A204.1 (cell line): ENCODE data around the gene TCF7.

Source experiments
- FAIRE-seq: peaks from 2 replicates; lab custom pipeline; 2012; peaks lifted over from hg19 to GRCh38; lab: Jason Lieb, UNC

The TCF7 gene

DNA sequence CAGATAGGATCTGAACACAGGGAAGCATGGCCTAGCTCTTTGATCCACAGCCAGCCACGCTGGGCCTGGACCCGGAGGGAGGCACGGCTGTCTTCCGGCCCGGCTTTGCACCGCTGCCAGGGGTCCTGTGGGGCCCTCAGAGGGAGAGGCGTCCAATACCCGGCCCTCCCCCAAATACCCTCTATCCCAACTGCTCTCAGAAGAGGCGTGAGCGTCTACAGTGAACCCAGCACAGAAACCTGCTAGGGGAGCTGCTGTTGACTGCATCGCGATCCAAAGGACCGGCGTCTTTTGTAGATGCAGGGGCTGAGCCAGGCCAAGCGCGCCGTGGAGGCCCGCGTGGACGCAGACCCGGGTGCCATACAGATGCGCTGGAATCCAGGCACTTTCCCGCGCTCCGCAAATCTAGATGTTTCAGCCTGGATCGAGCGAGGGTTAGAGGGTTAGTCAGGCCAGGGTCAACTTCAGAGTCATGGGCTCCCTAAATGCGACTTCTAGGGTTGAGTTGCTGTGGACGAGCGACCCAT, 1.1 kb upstream of the TCF7 start:
- no peak for FAIRE-seq

- FAIRE-seq: no peak
These were observed 665 bp downstream of the TCF7 start for GRCh38 chr5:134114886-134115805.

DNA sequence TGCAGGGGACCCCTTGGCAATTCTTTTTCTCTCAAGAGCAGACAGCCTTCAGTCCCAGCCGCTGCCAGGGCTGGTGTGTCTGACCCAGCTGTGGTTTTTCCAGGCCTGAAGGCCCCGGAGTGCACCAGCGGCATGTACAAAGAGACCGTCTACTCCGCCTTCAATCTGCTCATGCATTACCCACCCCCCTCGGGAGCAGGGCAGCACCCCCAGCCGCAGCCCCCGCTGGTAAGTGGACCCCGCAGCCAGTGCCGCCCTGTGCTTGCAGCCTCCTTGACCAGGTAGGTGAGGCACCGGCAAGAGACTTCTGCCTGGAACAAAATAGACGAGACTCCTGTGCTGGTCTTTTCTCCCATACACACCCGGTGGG, 1.3 kb downstream of the TCF7 start:
- no peak for FAIRE-seq

GRCh38 chr5:134116286-134116685, 1.8 kb downstream of the TCF7 start:
- FAIRE-seq: no peak

GRCh38 chr5:134116789-134117761, 2.6 kb downstream of the TCF7 start:
- no peak for FAIRE-seq

DNA sequence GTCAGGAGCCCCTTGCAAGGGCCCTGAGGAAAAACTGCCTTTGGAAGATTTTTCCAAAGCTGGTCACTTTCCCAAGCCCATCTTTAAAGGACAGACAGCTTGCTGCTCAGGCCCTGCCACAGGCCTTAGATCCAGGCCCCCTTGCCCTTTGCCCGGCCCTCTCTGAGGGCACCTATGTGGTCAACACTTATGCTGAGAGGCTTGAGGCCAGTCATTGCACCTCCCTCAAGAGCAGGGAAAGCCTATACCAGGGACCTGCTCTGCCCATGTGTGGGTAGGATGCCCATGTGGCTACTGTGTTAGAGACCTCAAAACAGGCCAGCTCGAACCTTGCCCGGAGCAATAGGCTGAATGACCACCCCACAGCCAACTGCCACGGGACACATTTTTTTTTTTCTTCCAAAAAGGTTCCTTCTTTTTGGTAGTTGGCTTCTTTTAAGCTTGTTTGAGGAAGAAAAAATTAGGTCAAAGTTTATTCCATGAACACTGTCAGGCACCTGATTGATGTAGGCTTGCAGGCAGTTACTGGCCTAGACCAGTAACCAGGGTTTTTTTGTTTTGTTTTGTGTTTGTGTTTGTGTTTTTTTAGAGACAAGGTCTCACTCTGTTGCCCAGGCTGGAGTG, 3.8 kb downstream of the TCF7 start:
- FAIRE-seq: no peak

GRCh38 chr5:134119720-134120119, 5.2 kb downstream of the TCF7 start:
- FAIRE-seq: no peak

DNA sequence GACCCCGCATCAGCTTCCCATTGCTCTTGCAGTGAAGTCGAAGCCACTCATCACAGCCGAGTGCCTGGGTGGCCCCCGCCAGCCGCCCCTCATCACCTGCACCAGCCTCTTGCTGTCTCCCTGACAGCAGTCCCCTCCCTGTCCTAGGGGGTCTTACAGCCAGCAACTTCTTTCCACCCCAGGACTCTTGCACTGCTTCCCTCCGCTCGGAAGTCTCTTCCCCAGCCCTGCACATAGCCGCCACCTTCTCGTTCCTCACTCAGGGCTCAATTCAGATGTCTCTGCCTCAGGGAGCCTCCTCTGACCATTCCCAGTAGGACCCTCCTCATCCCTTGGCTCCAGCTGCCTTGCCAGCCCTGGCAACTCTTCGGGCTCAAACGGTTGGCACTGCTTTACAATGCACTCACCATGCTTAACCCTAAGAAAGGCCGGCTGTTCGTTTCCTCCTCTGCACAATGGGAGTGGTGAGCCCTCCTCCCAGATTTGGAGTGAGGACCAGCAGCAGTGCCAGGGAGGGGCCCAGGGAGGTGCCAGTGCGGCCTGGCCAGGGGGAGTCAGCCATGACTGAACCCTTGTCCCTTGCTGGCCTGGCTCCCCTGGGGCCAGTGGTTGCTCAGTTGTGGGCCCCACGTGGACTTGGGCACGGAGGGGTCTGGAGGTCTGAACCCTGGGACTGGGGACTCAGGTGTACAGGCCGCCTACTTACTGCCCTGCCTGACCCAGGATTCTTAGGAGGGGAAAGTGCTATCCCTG, 6.1 kb downstream of the TCF7 start:
- FAIRE-seq: no peak

GRCh38 chr5:134122530-134122929, 8.0 kb downstream of the TCF7 start:
- no peak for FAIRE-seq

- no peak for FAIRE-seq
These were observed 8.9 kb downstream of the TCF7 start for GRCh38 chr5:134123360-134123759.

DNA sequence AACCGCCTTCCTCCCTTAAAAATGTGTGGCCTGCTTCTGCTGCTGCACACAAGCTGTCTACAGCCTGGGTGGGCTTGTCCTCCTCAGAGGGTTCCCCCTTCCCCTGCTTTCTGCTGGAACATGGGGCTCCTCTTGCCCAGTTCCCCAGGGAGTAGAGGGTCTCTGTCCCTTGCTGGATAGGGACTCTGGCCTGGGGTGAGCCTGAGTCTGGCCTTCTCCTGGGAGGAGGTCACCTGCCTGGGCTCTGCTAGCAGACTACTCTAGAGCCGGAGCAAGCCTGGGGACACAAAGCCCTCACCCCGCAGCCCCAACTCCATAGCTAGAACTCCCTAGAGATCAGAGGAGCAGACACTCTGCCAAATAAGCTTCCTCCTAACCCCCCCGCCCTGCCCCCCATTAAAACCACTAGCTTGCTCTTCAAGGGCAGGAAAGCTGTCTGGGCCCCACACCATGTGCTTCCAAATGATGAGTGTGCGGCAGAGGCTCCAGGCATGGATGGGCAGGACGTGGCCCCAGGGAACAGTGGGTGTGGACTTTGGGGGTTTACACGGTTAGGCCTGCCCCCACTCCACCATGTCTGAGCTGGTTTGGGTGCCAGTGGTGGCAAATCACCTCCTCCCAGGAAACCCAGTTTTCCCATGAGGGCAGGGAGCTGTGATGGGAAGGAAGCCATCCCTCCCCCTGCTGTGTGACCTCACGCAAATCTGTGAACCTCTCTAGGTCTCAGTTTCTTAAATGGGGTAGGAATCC, 10.0 kb downstream of the TCF7 start:
- no peak for FAIRE-seq

DNA sequence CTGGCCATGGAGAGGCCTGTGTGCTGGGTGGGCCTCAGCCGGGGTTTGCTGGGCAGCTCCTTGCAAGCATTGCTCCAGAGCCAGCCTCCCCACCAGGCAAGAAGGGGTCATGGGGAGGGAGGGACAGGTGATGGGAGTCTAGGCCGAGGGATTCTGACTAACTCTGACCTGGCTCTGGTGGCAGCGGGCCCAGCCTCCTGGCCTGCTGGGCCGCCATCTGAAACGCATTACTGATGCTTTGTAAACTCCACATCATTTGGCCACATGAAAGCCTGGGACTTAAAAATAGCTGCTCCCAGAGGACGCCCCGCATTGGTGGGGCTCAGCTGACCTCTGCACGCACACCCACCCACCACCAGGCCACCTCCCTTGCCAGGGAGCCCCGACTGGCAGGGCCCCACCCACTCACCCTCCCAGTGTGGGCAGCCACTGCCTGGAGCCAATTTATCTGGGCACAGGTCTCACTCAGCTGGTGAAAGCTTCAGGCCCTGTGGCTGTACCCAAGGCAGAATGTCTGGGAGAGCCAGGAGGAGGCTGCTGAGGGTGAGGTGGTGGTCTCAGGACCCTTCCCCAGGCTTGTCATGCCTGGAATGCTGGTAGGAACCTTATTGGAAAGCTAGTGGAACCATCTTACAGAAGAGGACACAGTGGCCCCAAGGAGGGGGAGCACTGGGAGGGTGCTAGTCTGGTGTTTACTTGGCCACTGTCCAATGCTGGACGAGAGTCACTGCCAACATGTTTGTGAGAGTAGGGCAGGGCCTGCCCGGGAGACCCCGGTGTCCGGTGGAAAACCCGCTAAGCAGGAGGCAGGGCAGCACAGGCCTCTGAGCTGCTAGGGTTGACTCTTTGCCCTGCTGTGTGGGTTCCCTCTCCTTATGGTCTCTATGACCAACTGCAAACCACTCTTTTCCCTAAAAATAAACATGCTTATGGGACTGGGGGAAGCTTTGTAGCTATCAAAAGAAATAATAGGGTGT, 10.8 kb downstream of the TCF7 start:
- no peak for FAIRE-seq

- FAIRE-seq: no peak
These were observed 12.9 kb downstream of the TCF7 start for GRCh38 chr5:134127376-134127861.

- no peak for FAIRE-seq
These were observed 13.6 kb downstream of the TCF7 start for GRCh38 chr5:134127988-134128647.

- FAIRE-seq: no peak
These were observed 14.1 kb downstream of the TCF7 start for GRCh38 chr5:134128648-134128995.

DNA sequence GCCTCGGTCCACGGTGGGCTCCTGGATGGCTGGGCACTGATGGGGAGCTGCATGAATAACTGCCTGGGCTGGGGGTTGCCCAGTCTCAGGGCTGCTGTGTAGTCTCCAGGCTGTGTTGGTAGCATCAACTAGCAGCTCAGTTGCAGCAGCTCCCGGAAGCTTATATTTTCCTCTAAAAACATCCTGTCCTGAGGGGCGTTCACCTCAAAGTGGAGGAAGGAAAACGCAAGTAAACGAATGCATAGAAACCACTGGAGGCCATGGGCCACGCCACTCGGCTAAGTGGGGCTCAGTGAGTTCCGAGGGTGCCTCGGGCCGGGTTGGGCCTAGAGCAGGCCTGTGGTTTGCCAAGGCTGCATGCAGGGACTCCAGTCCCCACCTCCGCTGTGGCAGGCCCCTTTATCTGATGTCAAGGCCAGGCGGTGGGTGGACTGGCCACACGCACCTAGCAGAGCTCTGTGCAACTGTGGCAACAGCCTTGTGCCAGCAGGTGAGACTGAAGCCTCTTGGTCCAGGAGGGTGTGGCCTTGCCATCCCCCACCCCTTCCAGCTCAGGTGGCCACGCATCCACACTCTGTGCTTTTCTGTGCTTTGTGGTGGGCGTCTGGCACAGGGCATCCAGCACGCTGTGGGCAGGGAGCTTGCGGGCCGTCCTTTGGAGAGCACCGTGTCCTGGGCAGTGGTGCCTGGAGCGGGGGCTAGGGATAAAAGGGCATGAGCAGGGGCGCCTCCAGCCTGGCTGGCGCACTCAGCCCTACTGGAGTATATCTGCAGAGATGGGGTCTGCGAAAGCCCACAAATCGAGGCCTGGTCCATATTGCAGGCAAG, 15.1 kb downstream of the TCF7 start:
- FAIRE-seq: no peak

DNA sequence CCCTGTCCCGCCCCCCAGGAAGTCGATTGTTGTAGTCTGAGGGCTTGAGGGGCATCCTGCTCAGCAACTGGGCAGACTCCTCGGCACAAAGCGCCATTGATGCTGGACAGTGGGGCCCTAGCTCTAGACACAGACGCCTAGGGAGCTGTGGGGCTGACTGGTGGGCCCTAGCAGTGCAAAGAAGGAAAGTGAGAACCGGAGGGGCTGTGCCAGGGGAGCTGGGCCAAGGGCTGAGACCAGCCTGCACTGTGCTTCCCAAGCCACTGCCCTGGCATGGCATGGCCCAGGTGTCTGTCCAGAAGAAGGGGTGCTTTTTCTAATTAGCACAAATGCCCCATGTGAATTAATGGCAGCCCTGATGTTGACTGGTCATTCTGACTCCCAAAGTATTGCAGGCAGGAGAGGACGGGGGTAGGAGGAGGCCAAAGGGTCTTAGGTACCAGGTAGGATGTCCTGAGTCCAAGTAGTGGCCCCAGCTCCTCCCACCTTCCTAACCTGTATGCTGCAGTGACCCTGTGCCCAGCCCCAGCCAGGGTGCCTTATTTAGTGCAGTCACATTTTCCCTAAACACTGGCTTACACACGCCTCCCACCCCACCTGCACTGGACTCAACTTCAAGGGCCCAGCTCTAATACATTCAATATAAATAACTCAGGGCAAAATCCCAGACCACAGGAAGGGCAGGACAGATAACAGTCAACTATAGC, 15.9 kb downstream of the TCF7 start:
- FAIRE-seq: no peak
